ENCODE results near the gene CBX3. TPM values are rescaled to one million over a fixed set of nuclear protein-coding genes. Genes with fewer than 3 reads are reported as not detected.
A peak's percentile ranks its signal among the peaks of the same experiment; 100 is the strongest.
"Not testable (repeated sequence)": the region's sequence is repeated elsewhere in the genome, so short reads cannot be mapped to it uniquely, and the experiment has no call there.

CBX3 gene
- total and polyA plus RNA-seq, 2 of the 13 experiments (the other 11 are each of a cell fraction or from before 2014, with no cell fraction given), result 53.9 to 249 TPM

DNA sequence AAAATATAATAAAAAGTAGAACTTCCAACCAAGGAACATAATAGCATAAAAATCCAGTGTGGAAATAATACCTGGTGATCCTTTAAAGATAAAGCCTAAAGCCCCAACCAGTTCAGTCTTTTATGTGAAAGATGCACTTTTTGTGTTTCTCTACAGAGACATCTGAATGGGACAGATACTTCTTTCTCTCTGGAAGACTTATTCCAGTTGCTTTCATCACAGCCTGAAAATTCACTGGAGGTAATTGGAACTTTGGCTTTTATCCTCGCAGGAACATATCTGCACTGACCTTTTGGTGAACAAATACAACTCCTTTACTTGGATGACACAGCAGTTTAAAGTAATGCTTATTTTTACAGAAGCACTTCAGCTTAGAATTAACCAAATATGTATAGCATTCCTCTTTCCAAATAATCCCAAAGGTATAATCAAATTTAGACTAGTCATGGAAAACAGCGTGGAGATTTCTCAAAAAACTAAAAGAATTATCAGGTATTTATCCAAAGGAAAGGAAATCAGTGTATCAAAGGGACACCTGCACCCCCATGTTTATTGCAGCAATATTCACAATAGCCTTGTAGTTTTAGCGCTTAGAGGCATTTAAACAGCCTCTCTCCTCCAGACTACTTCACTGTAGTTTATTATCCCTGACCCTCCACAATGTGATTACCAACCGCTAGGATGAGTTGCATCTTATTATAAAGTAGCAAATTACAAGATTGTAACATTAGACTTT lies 17.8 kb upstream of the CBX3 start (continued):
- peak in 1 of 2 experiments; percentile 7; a peak in 2 of 4 replicates for TF ChIP-seq POLR2A (IDR thresholded peaks at IDR 0.05; ENCODE audit: insufficient read depth in 1 of 2, low read depth in 2 of 2, low read length in 2 of 2)
- TF ChIP-seq PAF1 (CRISPR knock-in tag; IDR thresholded peaks at IDR 0.05), result peak; percentile 31; the same call in 1 of the 2 replicates
- no peak for TF ChIP-seq NAIF1 (CRISPR knock-in tag; IDR thresholded peaks at IDR 0.05; ENCODE audit: borderline replicate concordance)
- no peak for TF ChIP-seq RAD51 (IDR thresholded peaks at IDR 0.05; ENCODE audit: borderline replicate concordance)

DNA sequence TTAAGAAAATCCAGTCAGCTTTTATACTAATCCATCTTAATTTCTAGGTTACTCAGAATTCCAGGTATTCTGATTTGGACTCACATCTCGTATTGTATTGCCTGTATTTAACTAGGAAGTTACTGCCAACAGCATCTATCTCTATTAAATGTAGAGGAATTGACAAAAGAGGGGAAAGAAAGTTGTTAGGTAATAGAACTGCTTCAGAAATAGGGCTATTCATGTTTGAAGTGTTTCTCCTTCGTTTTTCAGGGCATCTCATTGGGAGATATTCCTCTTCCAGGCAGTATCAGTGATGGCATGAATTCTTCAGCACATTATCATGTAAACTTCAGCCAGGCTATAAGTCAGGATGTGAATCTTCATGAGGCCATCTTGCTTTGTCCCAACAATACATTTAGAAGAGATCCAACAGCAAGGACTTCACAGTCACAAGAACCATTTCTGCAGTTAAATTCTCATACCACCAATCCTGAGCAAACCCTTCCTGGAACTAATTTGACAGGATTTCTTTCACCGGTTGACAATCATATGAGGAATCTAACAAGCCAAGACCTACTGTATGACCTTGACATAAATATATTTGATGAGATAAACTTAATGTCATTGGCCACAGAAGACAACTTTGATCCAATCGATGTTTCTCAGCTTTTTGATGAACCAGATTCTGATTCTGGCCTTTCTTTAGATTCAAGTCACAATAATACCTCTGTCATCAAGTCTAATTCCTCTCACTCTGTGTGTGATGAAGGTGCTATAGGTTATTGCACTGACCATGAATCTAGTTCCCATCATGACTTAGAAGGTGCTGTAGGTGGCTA lies 17.1 kb upstream of the CBX3 start:
- DNase-seq (ENCODE audit: low spot score); CTCF ChIA-PET (ENCODE audit: low intra/inter-chr PET ratio, low total read pairs); H3K27me3 ChIP-seq (ENCODE audit: control insufficient read depth in 1 of 2, insufficient read depth in 2 of 2, low read length in 2 of 2); H3K36me3 ChIP-seq (replicated peaks in 1 of 2; ENCODE audit: control insufficient read depth in 1 of 2, insufficient read depth in 2 of 2, low read length in 2 of 2); FAIRE-seq; H3K9me3 ChIP-seq (ENCODE audit: low read length); H3K79me2 ChIP-seq (ENCODE audit: insufficient read depth, low read length); H3K4me2 ChIP-seq (ENCODE audit: low read depth, low read length); H2AFZ ChIP-seq (ENCODE audit: low read length); H3K9ac ChIP-seq (ENCODE audit: insufficient read depth, low read depth, low read length); H3K4me3 ChIP-seq (replicated peaks in 1 of 3; ENCODE audit: insufficient read depth in 1 of 3, low read depth in 2 of 3, low read length in 3 of 3): not testable (repeated sequence)
- intact Hi-C loops (cut with micrococcal nuclease; ENCODE audit: unreplicated experiment) (loop anchor here (5.0 kb wide), 1 partner anchor 92 kb away; no protein-coding TSS in a partner anchor), in situ Hi-C loops (cut with HindIII; ENCODE audit: extremely low pct_ligation_motif_present, low pct_unique_long_range_greater_than_20kb) (loop anchor here (10.0 kb wide), 1 partner anchor 90 kb away; no protein-coding TSS in a partner anchor)
- peak overlapping the region; percentile 7 for H3K27ac ChIP-seq (ENCODE audit: extremely low read length, insufficient read depth, low read length)
- H4K20me1 ChIP-seq (ENCODE audit: insufficient read depth, low read length), result peaks cover 35% of the 10 kb centered on the region
- WGBS (ENCODE audit: low lambda C conversion rate), result 96% methylated on average over 4 of the region's 4 CpGs
- H3K4me1 ChIP-seq (ENCODE audit: insufficient read depth, low read length), result peaks cover 30% of the 10 kb centered on the region
- TF ChIP-seq SNRNP70 (IDR thresholded peaks at IDR 0.05; ENCODE audit: low read depth, low read length) (0 out of 2 replicates have a peak, but pooled peaks have one; percentile 41), ZNF780A (CRISPR knock-in tag; IDR thresholded peaks at IDR 0.05) (0 out of 2 replicates have a peak, but pooled peaks have one; percentile 26), PAF1 (CRISPR knock-in tag; IDR thresholded peaks at IDR 0.05) (peak; percentile 20; the same call in 1 of the 2 replicates), AGO1 (IDR thresholded peaks at IDR 0.05; ENCODE audit: low read depth, low read length, poor library complexity, severe bottlenecking) (peak; percentile 17), SMYD3 (CRISPR knock-in tag; IDR thresholded peaks at IDR 0.05) (0 out of 2 replicates have a peak, but pooled peaks have one; percentile 68), ATF4 (CRISPR knock-in tag; IDR thresholded peaks at IDR 0.05) (0 out of 4 replicates have a peak, but pooled peaks of 1 of the 2 experiments have one; percentile 10), POLR2A (IDR thresholded peaks at IDR 0.05; ENCODE audit: insufficient read depth in 1 of 2, low read depth in 2 of 2, low read length in 2 of 2) (peak; percentile 4 to 48; a peak in 2 of 4 replicates), POLR2AphosphoS2 (IDR thresholded peaks at IDR 0.05; ENCODE audit: low read depth, low read length) (peak; percentile 20; the same call in 1 of the 2 replicates)
- TF ChIP-seq, protein P1, sequence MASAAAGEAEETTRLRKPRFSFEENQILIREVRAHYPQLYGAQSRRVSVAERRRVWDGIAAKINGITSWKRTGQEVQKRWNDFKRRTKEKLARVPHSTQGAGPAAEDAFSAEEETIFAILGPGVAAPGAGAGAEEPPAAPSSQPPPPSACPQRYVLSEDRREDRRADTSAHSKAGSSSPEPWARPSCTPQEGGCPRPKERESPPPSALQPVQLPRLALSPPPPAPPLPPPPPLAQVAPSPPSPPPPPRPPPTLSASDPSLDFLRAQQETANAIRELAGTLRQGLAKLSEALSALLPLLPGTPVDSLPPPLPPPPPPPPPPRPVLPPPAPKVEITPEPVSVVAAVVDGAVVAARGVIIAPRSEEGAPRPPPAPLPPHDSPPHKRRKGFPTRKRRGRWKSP (CRISPR knock-in tag; IDR thresholded peaks at IDR 0.05), result 0 out of 2 replicates have a peak, but pooled peaks have one; percentile 27
- BruUV-seq (replicated peaks), result TSS peak; percentile 0
- POLR2A ChIA-PET, result interaction anchor here (1.5 kb wide), 1 partner anchor 16 kb away, joined by 6 read pairs; the partner anchor contains the start of gene HNRNPA2B1
- peak; percentile 6 for ATAC-seq

Measured in HepG2 (cell line).